Type B pancreatic cell (in vitro differentiated cells): ENCODE results near the gene SYT4. TPM values are rescaled to one million over a fixed set of nuclear protein-coding genes. Genes with fewer than 3 reads are reported as not detected.

ENCODE experiments used
- DNase-seq: peaks from one replicate; pipeline ENCODE4 v3.0.0; 2021; ENCODE audit warnings: mixed read lengths; ENCODE audit not compliant: unreplicated experiment; ENCODE audit errors: extremely low spot score
- H3K27ac Mint-ChIP-seq: 2 replicates; pipeline ENCODE4 v1.8.0; 2021; ENCODE audit warnings: mild to moderate bottlenecking, mixed read lengths
- H3K27me3 Mint-ChIP-seq: 2 replicates; pipeline ENCODE4 v1.8.0; 2021; ENCODE audit warnings: mixed read lengths
- H3K36me3 Mint-ChIP-seq: 2 replicates; pipeline ENCODE4 v1.8.0; 2021; ENCODE audit warnings: mixed read lengths
- H3K4me1 Mint-ChIP-seq: one replicate; pipeline ENCODE4 v1.8.0; 2021; ENCODE audit warnings: mixed read lengths; ENCODE audit not compliant: unreplicated experiment
- H3K4me3 Mint-ChIP-seq: 2 replicates; pipeline ENCODE4 v1.8.0; 2021; ENCODE audit warnings: mild to moderate bottlenecking, mixed read lengths
- H3K9me3 Mint-ChIP-seq: 2 replicates; pipeline ENCODE4 v1.8.0; 2021; ENCODE audit warnings: mixed read lengths
- CTCF ChIP-seq: fragments of 200-600 bp; sonication (generic); conservative IDR thresholded peaks from 2 replicates; pipeline ENCODE4 v1.5.0; 2021; ENCODE audit warnings: antibody characterized with exemption, mild to moderate bottlenecking
- total RNA-seq: library from RNA; stranded (reverse); gene quantifications from 2 replicates; pipeline ENCODE4 v1.2.1, GENCODE V29; 2021; ENCODE audit warnings: low replicate concordance

SYT4 gene
- total RNA-seq, 1 donor from 2014 or later, result 20.5 TPM

DNA sequence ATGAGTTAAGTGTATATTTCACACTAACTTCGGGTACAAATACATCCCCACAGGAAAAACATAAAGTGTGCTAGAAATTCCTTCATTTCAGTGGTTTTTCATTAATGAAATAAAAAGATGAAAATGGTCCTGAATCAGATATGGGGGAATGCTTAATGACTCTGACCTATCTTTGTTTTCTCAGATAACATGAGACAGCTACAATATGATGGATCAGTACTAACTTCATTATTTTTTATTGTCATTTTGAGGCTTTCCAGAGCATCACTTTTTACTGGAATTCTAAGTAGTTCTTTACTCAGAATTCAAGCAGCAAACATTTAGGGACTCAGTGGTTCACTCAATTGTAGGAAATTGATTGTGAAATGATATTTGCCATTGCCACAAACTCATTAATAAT lies 2.8 kb downstream of the SYT4 start:
- Mint-ChIP-seq H3K27me3 (peaks cover 20% of the 10 kb centered on the region), H3K4me3 (no peak overlapping the region), H3K9me3 (no peaks in the 10 kb centered on the region), H3K27ac (no peak overlapping the region), H3K36me3 (no peaks in the 10 kb centered on the region), H3K4me1 (peaks cover 6% of the 10 kb centered on the region)
- no peak for DNase-seq
- no peak for TF ChIP-seq CTCF

- no peak for DNase-seq
- Mint-ChIP-seq H3K36me3 (no peaks in the 10 kb centered on the region), H3K9me3 (no peaks in the 10 kb centered on the region), H3K27ac (no peak overlapping the region), H3K4me1 (no peaks in the 10 kb centered on the region), H3K27me3 (no peaks in the 10 kb centered on the region), H3K4me3 (no peak overlapping the region)
- peak; percentile 93 for TF ChIP-seq CTCF
These were observed 5.5 kb downstream of the SYT4 start for GRCh38 chr18:43271593-43272432.

- TF ChIP-seq CTCF, result no peak
- H3K27me3 Mint-ChIP-seq, result no peaks in the 10 kb centered on the region
- H3K9me3 Mint-ChIP-seq, result peaks cover 11% of the 10 kb centered on the region
- H3K4me1 Mint-ChIP-seq, result no peaks in the 10 kb centered on the region
- no peak overlapping the region for H3K27ac Mint-ChIP-seq
- no peak overlapping the region for H3K4me3 Mint-ChIP-seq
- DNase-seq, result no peak
- no peaks in the 10 kb centered on the region for H3K36me3 Mint-ChIP-seq
These were observed 9.5 kb downstream of the SYT4 start for GRCh38 chr18:43267818-43268217.

DNA sequence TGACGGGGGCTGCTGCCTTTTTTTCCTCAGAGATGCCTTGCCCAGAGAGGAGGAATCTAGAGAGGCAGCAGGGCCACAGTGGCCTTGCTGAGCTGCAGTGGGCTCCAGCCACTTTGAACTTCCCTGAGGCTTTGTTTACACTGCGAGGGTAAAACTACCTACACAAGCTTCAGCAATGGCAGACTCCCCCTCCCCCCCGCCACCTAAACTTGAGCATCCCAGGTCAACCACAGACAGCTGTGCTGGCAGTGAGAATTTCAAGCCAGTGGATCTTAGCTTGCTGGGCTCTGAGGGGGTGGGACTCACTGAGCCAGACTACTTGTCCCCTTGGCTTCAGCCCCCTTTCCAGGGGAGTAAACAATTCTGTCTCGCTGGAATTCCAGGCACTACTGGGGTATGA lies 11.8 kb downstream of the SYT4 start:
- no peaks in the 10 kb centered on the region for H3K27me3 Mint-ChIP-seq
- H3K9me3 Mint-ChIP-seq, result peaks cover 11% of the 10 kb centered on the region
- H3K4me1 Mint-ChIP-seq, result no peaks in the 10 kb centered on the region
- H3K27ac Mint-ChIP-seq, result no peak overlapping the region
- H3K36me3 Mint-ChIP-seq, result no peaks in the 10 kb centered on the region
- H3K4me3 Mint-ChIP-seq, result no peak overlapping the region
- DNase-seq, result no peak
- no peak for TF ChIP-seq CTCF

- H3K36me3 Mint-ChIP-seq, result no peaks in the 10 kb centered on the region
- H3K27me3 Mint-ChIP-seq, result no peaks in the 10 kb centered on the region
- no peaks in the 10 kb centered on the region for H3K9me3 Mint-ChIP-seq
- no peak for TF ChIP-seq CTCF
- no peaks in the 10 kb centered on the region for H3K4me1 Mint-ChIP-seq
- no peak for DNase-seq
- H3K27ac Mint-ChIP-seq, result no peak overlapping the region
- no peak overlapping the region for H3K4me3 Mint-ChIP-seq
These were observed 28.6 kb downstream of the SYT4 start for GRCh38 chr18:43248610-43249249.
